Upper lobe of left lung (tissue), 6 donors: ENCODE measurements around the gene PPP1R12B. TPM values are rescaled to one million over a fixed set of nuclear protein-coding genes. Genes with fewer than 3 reads are reported as not detected.

Source experiments
- ATAC-seq, 2 donors: fragments of 200-7000 bp; cut with Tn5 transposase; one replicate each; pipeline ENCODE4 v1.9.1; 2022; ENCODE audit warnings: mild to moderate bottlenecking in 2 of 2, moderate library complexity in 2 of 2; ENCODE audit not compliant: low FRiP score in 2 of 2
- DNase-seq, 2 donors: peaks; one replicate each; pipeline ENCODE4 v3.0.0-alpha.2; 2019 to 2020
- H3K27ac ChIP-seq, 4 donors: fragments of 200-600 bp; sonication (generic); one replicate each; pipeline ENCODE4 v1.5.1; 2016 to 2019
- H3K27me3 ChIP-seq, 4 donors: fragments of 200-600 bp; sonication (generic); one replicate each; pipeline ENCODE4 v1.5.1; 2017 to 2019
- H3K36me3 ChIP-seq, 4 donors: fragments of 200-600 bp; sonication (generic); one replicate each; pipeline ENCODE4 v1.5.1; 2016 to 2019
- H3K4me1 ChIP-seq, 4 donors: fragments of 200-600 bp; sonication (generic); one replicate each; pipeline ENCODE4 v1.5.1; 2018 to 2019
- H3K4me3 ChIP-seq, 4 donors: fragments of 200-600 bp; sonication (generic); one replicate each; pipeline ENCODE4 v1.5.1; 2017 to 2019; ENCODE audit warnings: mild to moderate bottlenecking in 2 of 4, moderate library complexity in 1 of 4
- H3K9me3 ChIP-seq, 4 donors: fragments of 200-600 bp; sonication (generic); one replicate each; pipeline ENCODE4 v1.5.1; 2018 to 2019
- CTCF ChIP-seq, 6 experiments: fragments of 450-650 bp in 4 of 6; fragments of 200-600 bp in 2 of 6; sonication (generic) in 2 of 6; IDR thresholded peaks; one replicate each; pipeline ENCODE4 v1.5.1; 2016 to 2019; ENCODE audit warnings: antibody characterized with exemption in 6 of 6
- EP300 ChIP-seq, 4 donors: sonication (generic); formaldehyde crosslinking; IDR thresholded peaks; one replicate each; pipeline ENCODE4 v1.5.1; 2017; ENCODE audit warnings: antibody characterized with exemption in 4 of 4, control low read depth in 2 of 4
- POLR2A ChIP-seq, 4 donors: fragments of 450-650 bp; IDR thresholded peaks; one replicate each; pipeline ENCODE4 v1.5.1; 2016 to 2017; ENCODE audit warnings: antibody characterized with exemption in 4 of 4, mild to moderate bottlenecking in 2 of 4
- POLR2AphosphoS5 ChIP-seq, 2 donors: sonication (generic); formaldehyde crosslinking; IDR thresholded peaks; one replicate each; pipeline ENCODE4 v1.5.1; 2017; ENCODE audit warnings: antibody characterized with exemption in 2 of 2
- WGBS, 2 donors: methylation state at CpG; one replicate each; pipeline ENCODE4 v1.1.5; 2017 to 2018; 5-methylcytosine and 5-hydroxymethylcytosine counted together
- total RNA-seq, 6 donors: library from RNA; depleted of rRNA in 4 of 6; stranded (reverse); fragments of >200 nt in 4 of 6; gene quantifications; one replicate each; pipeline versions ENCODE4 v1.1.0 to v1.2.1, GENCODE V29; 2016 to 2021
- donor health status: DM: no; HTN: no; CAD: no; lungs with moderate emphysema.
- donor health status: DM: no; HTN: yes; CAD: no; lungs with severe emphysema.

PPP1R12B gene
- total RNA-seq, 6 donors from 2014 or later: 27.6 to 120 (median 40.5) TPM

GRCh38 chr1:202586871-202587270 lies 238.4 kb downstream of the PPP1R12B start:
- Histone ChIP-seq H3K27me3 (no peaks in the 10 kb centered on the region), H3K27ac (peak overlapping the region in 1 of 4 donors; percentile 46), H3K9me3 (no peaks in the 10 kb centered on the region), H3K4me3 (no peak overlapping the region), H3K36me3 (peaks cover 0 to 21% (median 4%) of the 10 kb centered on the region in 4 donors), H3K4me1 (peaks cover 23 to 47% (median 34%) of the 10 kb centered on the region in 4 donors)
- WGBS, 2 donors: 77 to 81% methylated on average over 1 of the region's 1 CpG
- no peak for TF ChIP-seq CTCF (IDR thresholded peaks at IDR 0.05)
- TF ChIP-seq POLR2A (IDR thresholded peaks at IDR 0.05): no peak
- TF ChIP-seq EP300 (IDR thresholded peaks at IDR 0.05): no peak
- TF ChIP-seq POLR2AphosphoS5 (IDR thresholded peaks at IDR 0.05): no peak
- DNase-seq (no peak), ATAC-seq (no peak)

GRCh38 chr1:202587859-202588485 lies 239.5 kb downstream of the PPP1R12B start:
- peaks cover 23 to 47% (median 34%) of the 10 kb centered on the region in 4 donors for H3K4me1 ChIP-seq
- H3K9me3 ChIP-seq: no peaks in the 10 kb centered on the region
- DNase-seq (no peak), ATAC-seq (no peak)
- no peak for TF ChIP-seq CTCF (IDR thresholded peaks at IDR 0.05)
- no peak for TF ChIP-seq EP300 (IDR thresholded peaks at IDR 0.05)
- no peak for TF ChIP-seq POLR2A (IDR thresholded peaks at IDR 0.05)
- no peak for TF ChIP-seq POLR2AphosphoS5 (IDR thresholded peaks at IDR 0.05)
- peaks cover 0 to 12% (median 2%) of the 10 kb centered on the region in 4 donors for H3K36me3 ChIP-seq
- H3K27me3 ChIP-seq: no peaks in the 10 kb centered on the region
- peak overlapping the region; percentile 6 to 85 (median 55) for H3K27ac ChIP-seq
- WGBS, 2 donors: 50 to 69% methylated on average over 1 of the region's 1 CpG
- H3K4me3 ChIP-seq: no peak overlapping the region

- H3K36me3 ChIP-seq: peaks cover 0 to 7% (median 2%) of the 10 kb centered on the region in 4 donors
- DNase-seq (no peak), ATAC-seq (peak in 1 of 2 donors; percentile 47)
- peak overlapping the region; percentile 41 to 85 (median 60) for H3K27ac ChIP-seq
- no peak overlapping the region for H3K4me3 ChIP-seq
- peaks cover 23 to 47% (median 34%) of the 10 kb centered on the region in 4 donors for H3K4me1 ChIP-seq
- H3K27me3 ChIP-seq: no peaks in the 10 kb centered on the region
- WGBS, 2 donors: 80 to 86% methylated on average over 4 of the region's 4 CpGs
- TF ChIP-seq POLR2AphosphoS5 (IDR thresholded peaks at IDR 0.05) (no peak), CTCF (IDR thresholded peaks at IDR 0.05) (no peak), POLR2A (IDR thresholded peaks at IDR 0.05) (no peak), EP300 (IDR thresholded peaks at IDR 0.05) (no peak)
- H3K9me3 ChIP-seq: no peaks in the 10 kb centered on the region
Observed at GRCh38 chr1:202588503-202589189, 240.1 kb downstream of the PPP1R12B start.

GRCh38 chr1:202589190-202589930 lies 240.9 kb downstream of the PPP1R12B start:
- Histone ChIP-seq H3K9me3 (no peaks in the 10 kb centered on the region), H3K4me1 (peaks cover 23 to 47% (median 34%) of the 10 kb centered on the region in 4 donors), H3K27ac (peak overlapping the region; percentile 41 to 85 (median 60)), H3K36me3 (peaks cover 0 to 4% (median 2%) of the 10 kb centered on the region in 4 donors), H3K4me3 (no peak overlapping the region), H3K27me3 (no peaks in the 10 kb centered on the region)
- DNase-seq (peak; percentile 26 to 40), ATAC-seq (peak; percentile 73 to 91)
- TF ChIP-seq CTCF (IDR thresholded peaks at IDR 0.05) (peak in 1 of 6 experiments; percentile 32), POLR2A (IDR thresholded peaks at IDR 0.05) (no peak), POLR2AphosphoS5 (IDR thresholded peaks at IDR 0.05) (peak; percentile 57 to 79), EP300 (IDR thresholded peaks at IDR 0.05) (peak in 2 of 4 donors; percentile 58 to 66)
- 76 to 100% methylated on average over 2 to 8 of the region's 8 CpGs for WGBS, 2 donors
